GM18870 (cell line): ENCODE data around the gene ATP9B.

Source experiments
- ATAC-seq: cut with Tn5 transposase; IDR thresholded peaks from one replicate; pipeline ENCODE4 v1.9.1; 2021; ENCODE audit warnings: moderate library complexity; ENCODE audit not compliant: unreplicated experiment

ATP9B gene, protein sequence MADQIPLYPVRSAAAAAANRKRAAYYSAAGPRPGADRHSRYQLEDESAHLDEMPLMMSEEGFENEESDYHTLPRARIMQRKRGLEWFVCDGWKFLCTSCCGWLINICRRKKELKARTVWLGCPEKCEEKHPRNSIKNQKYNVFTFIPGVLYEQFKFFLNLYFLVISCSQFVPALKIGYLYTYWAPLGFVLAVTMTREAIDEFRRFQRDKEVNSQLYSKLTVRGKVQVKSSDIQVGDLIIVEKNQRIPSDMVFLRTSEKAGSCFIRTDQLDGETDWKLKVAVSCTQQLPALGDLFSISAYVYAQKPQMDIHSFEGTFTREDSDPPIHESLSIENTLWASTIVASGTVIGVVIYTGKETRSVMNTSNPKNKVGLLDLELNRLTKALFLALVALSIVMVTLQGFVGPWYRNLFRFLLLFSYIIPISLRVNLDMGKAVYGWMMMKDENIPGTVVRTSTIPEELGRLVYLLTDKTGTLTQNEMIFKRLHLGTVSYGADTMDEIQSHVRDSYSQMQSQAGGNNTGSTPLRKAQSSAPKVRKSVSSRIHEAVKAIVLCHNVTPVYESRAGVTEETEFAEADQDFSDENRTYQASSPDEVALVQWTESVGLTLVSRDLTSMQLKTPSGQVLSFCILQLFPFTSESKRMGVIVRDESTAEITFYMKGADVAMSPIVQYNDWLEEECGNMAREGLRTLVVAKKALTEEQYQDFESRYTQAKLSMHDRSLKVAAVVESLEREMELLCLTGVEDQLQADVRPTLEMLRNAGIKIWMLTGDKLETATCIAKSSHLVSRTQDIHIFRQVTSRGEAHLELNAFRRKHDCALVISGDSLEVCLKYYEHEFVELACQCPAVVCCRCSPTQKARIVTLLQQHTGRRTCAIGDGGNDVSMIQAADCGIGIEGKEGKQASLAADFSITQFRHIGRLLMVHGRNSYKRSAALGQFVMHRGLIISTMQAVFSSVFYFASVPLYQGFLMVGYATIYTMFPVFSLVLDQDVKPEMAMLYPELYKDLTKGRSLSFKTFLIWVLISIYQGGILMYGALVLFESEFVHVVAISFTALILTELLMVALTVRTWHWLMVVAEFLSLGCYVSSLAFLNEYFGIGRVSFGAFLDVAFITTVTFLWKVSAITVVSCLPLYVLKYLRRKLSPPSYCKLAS

GRCh38 chr18:79068937-79069716 lies at the start of gene ATP9B:
ATP9B (plus strand) TSS chr18:79069394; CDS start chr18:79069411, 17 bp downstream.
- peak; percentile 69 for ATAC-seq

- no peak for ATAC-seq
Measured at GRCh38 chr18:79019881-79020280, 49.3 kb upstream of the ATP9B start.

- no peak for ATAC-seq
Measured at GRCh38 chr18:79022603-79023002, 46.6 kb upstream of the ATP9B start.

- no peak for ATAC-seq
Measured at GRCh38 chr18:79026491-79026890, 42.7 kb upstream of the ATP9B start.

- ATAC-seq: no peak
Measured at GRCh38 chr18:79030680-79031079, 38.5 kb upstream of the ATP9B start.

- no peak for ATAC-seq
Measured at GRCh38 chr18:79042276-79042675, 26.9 kb upstream of the ATP9B start.

- ATAC-seq: no peak
Measured at GRCh38 chr18:79043288-79043687, 25.9 kb upstream of the ATP9B start.

- no peak for ATAC-seq
Measured at GRCh38 chr18:79046522-79046921, 22.7 kb upstream of the ATP9B start.

DNA sequence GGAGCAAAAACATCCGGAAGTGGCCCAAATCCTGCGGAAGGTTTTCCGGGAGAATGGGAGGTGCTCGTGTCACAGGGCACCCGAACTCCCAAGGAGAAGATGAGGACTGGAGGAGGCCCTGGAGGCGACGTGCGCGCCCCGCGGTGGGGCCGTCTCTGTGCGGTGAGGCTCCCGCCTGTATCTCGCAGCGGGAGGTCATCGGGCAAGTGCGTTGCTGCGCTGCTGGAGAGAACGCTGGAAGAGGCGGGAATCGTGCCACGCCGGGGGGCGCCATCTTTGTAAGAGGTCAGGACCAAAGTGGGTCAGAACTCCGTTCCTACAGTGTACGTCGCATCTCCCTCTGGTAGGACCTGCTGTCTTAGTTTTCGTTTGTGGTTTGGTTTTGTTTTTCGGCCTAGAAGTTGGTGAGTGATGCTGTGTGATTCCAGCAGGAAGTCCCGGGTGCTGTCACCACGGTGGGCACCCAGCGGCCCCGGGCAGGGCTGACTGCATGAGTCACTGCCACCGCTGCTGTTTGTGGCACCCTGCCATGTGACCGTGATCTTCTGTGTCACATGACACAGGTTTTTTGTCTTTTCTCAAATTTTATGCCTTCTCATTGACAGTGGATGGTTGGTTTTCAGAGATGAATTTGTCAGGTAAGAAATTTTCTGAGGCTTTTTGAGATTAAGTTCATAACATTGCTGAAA lies 21.5 kb upstream of the ATP9B start:
- no peak for ATAC-seq

DNA sequence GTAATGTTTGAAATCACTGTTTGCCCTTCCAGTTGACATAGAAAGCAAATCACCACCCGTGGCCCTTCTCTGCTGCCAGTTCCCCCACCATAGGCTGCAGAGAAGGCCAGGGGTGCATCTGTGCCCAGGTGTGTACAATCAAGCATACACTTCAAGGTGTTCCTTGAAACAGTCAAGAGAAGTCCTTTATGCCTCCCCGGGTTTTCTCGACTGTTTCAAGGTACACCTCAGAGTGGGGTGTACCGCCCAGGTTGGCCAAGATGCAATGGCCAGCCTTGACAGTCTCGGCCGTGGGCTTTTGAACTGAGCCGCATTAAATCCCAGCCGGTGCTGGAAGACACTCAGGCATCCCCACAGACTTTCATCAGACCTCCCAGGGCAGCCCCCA lies 21.0 kb upstream of the ATP9B start:
- ATAC-seq: no peak

- ATAC-seq: no peak
Measured at GRCh38 chr18:79049506-79049905, 19.7 kb upstream of the ATP9B start.

GRCh38 chr18:79050005-79050404 lies 19.2 kb upstream of the ATP9B start:
- no peak for ATAC-seq

DNA sequence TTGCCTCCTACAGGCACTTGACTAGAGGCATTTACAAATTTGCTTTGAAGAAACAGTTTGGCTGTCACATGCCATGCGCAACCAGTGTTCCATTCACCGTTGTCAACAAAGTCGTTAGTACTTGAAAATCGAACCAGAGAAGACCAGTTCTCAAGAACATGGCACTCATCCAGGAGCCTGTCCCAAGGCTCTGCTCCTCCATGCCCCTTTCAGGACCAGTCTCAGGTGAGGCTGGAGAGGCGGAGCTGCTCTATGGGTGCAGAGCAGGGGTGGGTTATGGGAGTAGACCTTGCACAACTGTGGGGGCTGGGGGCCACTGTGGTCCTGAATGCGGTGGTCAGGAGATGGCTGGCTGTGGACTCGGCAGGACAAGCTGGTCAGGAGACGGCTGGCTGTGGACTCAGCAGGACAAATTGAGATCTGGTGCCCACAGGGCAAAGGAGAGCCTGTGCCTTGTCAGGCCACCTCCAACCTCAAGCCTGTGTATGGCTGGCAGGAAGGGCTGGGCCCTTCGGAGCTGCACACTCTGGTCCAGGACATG lies 12.3 kb upstream of the ATP9B start:
- ATAC-seq: no peak

GRCh38 chr18:79058007-79058406 lies 11.2 kb upstream of the ATP9B start:
- peak; percentile 64 for ATAC-seq

- no peak for ATAC-seq
Measured at GRCh38 chr18:79062806-79063205, 6.4 kb upstream of the ATP9B start.

- no peak for ATAC-seq
Measured at GRCh38 chr18:79064228-79064627, 5.0 kb upstream of the ATP9B start.

- no peak for ATAC-seq
Measured at GRCh38 chr18:79065802-79066201, 3.4 kb upstream of the ATP9B start.

DNA sequence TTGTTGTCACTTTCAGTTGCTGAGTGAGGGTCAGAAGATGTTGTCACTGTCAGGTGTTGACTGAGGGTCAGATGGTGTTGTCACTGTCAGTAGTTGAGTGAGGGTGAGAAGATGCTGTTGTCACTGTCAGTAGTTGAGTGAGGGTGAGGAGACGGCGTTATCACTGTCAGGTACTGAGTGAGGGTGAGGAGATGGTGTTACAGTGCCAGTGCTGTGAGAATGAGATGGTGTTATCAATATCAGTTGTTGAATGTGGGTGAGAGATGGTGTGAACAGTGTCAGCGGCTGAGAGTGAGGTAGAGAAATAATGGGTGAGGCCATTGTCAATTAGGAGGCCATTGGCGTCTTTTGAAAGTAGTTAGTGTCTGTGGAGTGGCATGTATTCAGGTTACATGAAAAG lies 1.6 kb upstream of the ATP9B start:
- ATAC-seq: no peak

DNA sequence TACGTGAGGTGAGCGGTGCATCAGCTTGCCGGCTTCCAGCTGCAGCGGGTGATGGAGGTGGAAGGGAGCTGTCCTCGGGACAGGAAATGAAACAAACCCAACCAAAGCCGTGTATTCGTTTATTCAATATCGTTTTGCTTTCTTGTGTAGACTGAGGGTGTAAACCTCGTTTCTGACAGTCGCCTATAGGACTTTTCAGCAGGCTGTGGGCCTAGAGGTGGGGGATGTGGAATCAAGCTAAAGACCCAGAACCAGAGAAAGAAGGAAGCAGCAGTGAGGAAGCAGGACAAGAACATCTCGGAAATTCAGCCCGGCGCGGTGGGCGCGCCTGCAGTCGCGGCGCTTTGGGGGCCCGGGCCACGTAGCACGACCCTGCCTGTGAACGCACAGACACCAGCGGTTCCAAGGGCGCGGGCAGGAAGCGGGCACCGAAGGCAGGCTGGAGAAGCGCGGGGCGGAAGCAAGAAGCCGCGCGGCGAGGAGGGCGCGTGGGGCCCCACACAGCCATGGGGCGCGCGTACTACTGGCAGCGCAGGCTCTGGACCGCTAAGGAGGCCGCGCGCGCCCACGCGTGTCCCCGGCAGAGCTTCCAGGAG lies 755 bp upstream of the ATP9B start:
- ATAC-seq: no peak
